GM18951 (cell line): Measurements from ENCODE around the gene INSYN1.
A peak's percentile ranks its signal among the peaks of the same experiment; 100 is the strongest.

Source experiments
- POLR2A ChIP-seq: IDR thresholded peaks from 4 replicates; pipeline ENCODE4 v1.6.1; 2011; ENCODE audit warnings: mild to moderate bottlenecking; ENCODE audit not compliant: insufficient read length, insufficient read depth; ENCODE audit errors: extremely low read depth
- in situ Hi-C: fragments of 300-500 bp; cut with MboI; formaldehyde crosslinking; loops from one replicate; pipeline ENCODE4 v1.12.0; 2022; ENCODE audit warnings: low sequenced_read_pairs, mixed read lengths, inconsistent platforms; ENCODE audit not compliant: unreplicated experiment

Gene INSYN1

DNA sequence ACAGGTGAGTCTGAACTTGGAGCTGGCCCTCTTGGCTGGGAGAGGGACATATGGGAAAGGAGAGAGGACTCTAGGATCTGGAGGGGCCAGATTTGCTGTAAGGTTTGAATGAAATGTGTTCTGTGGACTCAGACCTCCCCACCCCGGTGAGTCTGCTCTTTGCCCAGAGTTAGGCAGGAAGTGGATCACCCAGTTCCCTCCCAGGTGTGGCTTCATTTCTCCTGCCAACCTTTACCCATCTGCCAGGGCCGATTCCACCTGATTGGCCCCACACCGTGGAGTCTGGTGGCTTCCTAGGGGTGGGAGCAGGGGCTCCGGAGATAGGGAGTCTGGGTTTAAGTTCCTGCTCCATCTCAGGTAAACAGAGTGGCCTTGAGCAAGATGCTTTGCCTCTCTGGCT is 43.5 kb downstream of the INSYN1 start:
- in situ Hi-C loops: loop anchor here (25.0 kb wide), 1 partner anchor 422 kb away; no protein-coding TSS in a partner anchor
- no peak for TF ChIP-seq POLR2A

DNA sequence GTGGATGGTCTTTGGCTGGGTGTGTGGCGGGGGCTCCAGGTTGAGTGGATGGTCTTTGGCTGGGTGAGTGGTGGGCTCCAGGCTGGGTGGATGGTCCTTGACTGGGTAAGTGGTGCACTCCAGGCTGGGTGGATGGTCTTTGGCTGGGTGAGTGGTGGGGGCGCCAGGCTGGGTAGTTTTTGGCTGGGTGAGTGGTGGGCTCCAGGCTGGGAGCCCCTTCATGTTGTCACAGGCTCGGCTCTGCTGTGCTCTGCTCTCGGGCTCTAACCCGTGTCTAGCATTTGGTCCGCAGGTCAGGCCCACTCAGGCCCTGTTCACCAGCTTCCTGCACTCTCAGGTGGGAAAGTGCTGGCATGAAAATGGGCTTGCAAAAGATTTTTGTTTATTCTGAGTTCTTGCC is 43.9 kb downstream of the INSYN1 start:
- no peak for TF ChIP-seq POLR2A
- in situ Hi-C loops: loop anchor here (25.0 kb wide), 1 partner anchor 422 kb away; no protein-coding TSS in a partner anchor

DNA sequence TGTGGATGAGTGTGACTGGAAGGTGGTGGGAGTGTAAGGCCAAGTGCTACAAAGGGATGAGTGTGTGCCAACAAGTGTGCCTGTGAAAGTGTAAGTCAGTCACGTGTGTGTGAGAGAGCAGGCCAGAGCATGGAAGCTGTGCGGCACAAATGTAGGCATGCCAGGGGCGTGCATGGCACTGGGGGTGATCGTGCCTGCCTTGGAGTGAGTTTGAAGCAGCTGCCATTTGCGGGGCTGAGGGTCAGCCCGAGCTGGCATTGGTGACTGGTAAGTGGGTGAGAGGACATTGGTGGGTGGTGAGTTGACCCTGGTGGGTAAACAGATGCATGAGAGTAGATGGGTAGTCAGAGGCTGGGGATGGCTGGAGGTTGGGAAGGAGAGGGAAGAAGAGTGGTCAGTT is 44.5 kb downstream of the INSYN1 start:
- in situ Hi-C loops: loop anchor here (25.0 kb wide), 1 partner anchor 421 kb away; no protein-coding TSS in a partner anchor
- TF ChIP-seq POLR2A: no peak

DNA sequence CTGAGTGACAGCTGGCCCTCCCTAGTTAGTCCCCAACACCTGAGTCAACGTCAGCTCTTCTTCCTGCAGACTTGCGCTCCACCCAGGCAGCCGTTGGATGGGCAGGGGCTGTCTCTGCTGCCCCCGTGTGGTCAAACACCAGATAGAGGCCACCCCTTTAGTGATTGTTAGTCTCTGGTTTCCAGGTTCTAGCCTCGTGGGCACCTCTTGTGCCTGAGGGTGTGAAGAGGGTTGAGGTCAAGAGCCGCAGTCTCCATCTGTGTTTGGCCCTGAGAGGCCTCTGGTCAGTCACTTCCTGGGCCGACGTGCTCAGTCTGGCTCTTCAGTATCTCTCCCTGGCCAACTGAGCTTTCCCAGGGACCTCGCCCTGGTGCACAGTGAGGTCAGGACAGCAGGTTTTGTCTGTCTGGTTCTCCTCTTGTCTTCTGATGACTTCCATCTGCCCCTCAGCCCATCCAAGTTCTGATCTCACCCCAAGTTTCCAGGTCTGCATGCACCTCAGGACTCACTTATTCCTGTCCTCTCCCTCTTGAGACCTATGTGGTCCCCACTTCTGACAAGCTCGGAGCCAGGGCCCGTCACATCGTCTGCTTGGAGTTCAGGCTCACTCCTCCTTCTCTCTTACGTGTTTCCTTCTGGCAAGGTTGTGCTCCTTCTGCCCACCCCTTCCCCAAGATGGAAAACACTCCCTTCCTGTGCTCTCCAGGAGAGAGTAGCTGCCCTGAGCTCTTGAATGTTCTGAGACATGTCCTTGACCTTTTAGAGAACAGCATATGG is 48.1 kb downstream of the INSYN1 start:
- in situ Hi-C loops: loop anchor here (25.0 kb wide), 1 partner anchor 418 kb away; no protein-coding TSS in a partner anchor
- no peak for TF ChIP-seq POLR2A

DNA sequence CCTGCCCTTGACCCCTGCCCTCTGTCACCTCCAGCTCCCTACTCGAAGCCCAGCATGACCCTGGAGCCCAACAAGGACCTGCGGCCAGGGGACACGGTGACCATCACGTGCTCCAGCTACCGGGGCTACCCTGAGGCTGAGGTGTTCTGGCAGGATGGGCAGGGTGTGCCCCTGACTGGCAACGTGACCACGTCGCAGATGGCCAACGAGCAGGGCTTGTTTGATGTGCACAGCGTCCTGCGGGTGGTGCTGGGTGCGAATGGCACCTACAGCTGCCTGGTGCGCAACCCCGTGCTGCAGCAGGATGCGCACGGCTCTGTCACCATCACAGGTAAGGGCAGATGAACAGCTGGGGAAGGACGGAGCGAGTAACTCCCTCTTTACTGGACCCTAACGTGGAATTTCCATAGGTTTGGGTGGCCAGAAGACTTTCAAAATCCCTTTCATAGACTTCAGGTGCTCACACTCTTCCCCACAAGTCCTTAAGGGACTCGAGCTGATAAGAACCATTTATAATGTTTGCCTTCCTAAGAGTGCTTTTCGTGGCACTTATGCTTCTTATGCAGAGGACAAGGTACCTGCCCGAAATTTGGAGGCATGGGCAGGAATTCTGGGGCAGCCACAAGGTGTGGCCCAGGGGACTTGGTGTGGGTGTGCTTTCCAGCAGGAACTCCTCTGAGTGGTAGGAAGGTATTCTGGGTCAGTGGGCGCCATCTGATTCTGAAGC is 48.8 kb downstream of the INSYN1 start:
- in situ Hi-C loops: loop anchor here (25.0 kb wide), 1 partner anchor 417 kb away; no protein-coding TSS in a partner anchor

DNA sequence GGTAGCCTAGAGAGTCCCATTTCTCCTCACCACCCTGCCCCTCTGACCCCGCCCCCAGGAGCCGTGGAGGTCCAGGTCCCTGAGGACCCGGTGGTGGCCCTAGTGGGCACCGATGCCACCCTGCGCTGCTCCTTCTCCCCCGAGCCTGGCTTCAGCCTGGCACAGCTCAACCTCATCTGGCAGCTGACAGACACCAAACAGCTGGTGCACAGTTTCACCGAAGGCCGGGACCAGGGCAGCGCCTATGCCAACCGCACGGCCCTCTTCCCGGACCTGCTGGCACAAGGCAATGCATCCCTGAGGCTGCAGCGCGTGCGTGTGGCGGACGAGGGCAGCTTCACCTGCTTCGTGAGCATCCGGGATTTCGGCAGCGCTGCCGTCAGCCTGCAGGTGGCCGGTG is 49.5 kb downstream of the INSYN1 start:
- in situ Hi-C loops: loop anchor here (25.0 kb wide), 1 partner anchor 416 kb away; no protein-coding TSS in a partner anchor

DNA sequence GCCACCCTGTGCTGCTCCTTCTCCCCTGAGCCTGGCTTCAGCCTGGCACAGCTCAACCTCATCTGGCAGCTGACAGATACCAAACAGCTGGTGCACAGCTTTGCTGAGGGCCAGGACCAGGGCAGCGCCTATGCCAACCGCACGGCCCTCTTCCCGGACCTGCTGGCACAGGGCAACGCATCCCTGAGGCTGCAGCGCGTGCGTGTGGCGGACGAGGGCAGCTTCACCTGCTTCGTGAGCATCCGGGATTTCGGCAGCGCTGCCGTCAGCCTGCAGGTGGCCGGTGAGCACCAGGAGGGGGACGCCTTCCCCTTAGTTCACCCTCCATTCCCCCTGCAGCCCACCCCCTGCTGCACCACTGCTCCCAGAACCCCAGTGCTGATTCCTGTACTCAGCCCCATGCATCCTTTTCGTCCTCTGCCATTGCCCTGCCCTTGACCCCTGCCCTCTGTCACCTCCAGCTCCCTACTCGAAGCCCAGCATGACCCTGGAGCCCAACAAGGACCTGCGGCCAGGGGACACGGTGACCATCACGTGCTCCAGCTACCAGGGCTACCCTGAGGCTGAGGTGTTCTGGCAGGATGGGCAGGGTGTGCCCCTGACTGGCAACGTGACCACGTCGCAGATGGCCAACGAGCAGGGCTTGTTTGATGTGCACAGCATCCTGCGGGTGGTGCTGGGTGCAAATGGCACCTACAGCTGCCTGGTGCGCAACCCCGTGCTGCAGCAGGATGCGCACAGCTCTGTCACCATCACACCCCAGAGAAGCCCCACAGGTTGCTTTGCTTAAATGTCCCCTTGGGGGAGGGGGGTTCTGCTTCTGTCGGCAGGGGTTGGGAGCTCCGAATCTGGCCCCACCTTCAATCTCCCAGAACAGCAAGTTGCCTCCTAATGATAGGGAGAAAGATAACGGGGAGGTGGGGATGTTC is 50.6 kb downstream of the INSYN1 start:
- in situ Hi-C loops: loop anchor here (25.0 kb wide), 1 partner anchor 415 kb away; no protein-coding TSS in a partner anchor

DNA sequence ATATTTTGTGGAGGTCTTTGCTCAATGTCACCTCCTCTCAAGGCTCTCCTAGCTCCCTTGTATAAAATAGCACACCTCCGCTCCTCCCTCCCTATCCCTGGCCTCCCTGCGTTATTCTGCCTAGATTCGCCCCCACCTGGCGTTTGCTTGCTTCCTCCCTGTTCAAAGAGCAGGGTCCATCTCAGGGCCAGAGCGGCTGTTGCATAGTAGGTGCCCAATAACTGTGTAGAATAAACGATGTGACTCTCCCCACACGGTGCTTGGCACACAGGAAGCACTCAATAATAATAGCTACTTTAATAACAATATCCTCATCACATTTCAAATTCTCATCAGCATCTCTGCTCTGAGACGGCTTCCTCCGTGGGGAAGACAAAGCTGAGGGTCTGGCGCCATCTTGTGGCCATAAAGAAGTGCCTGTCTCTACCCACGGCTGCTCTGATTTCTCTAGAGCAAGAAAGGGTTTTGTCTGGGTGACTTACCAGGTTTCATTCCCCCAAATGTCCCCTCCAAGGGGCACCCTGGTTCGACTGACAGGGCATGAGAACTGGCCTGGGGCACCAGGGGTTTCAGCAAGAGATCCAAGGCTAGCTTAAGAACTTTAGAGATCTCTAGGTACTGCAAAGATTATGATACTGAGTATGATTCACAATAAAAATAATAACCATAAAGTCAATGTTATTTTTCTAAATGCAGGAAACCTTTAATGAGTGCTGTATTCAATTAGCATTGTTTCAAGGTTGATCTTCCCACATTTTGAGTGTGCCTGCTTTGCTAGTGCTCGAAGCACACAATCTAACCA is 52.9 kb downstream of the INSYN1 start:
- in situ Hi-C loops: loop anchor here (25.0 kb wide), 1 partner anchor 413 kb away; no protein-coding TSS in a partner anchor
- TF ChIP-seq POLR2A: no peak

DNA sequence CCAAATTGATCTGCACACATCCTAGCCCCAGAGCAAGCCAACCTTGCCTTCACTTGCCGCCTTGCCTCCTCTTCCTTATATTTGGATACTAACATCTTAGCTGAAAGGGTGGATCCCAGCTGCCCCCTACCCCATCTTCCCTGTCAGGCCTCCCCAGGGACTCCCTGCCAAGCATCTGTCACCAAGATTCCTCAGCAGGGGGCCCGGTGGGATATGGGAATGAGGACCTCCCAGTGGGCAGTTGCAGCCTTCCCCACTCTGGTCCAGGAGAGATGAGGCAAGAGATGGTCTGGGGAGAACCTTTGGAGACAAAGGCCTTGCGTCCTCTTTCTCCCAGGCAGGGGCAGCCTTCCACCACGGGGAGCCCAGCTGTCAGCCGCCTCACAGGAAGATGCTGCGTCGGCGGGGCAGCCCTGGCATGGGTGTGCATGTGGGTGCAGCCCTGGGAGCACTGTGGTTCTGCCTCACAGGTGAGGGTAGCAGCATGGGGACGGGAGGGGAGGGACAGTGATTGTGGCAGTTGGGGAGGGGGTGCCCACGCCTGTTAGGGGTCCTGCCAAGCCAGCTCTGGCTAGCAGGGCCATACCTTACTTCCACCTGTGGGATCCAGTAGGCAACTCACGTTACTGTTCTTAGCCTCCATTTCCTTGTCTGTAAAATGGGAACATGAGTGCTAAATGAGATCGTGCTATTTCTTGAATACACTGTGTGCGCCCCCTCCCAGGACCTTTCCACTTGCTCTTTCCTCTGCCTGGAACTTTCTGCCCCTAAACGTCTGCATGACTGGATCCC is 53.7 kb downstream of the INSYN1 start:
- no peak for TF ChIP-seq POLR2A
- in situ Hi-C loops: loop anchor here (25.0 kb wide), 1 partner anchor 412 kb away; no protein-coding TSS in a partner anchor

DNA sequence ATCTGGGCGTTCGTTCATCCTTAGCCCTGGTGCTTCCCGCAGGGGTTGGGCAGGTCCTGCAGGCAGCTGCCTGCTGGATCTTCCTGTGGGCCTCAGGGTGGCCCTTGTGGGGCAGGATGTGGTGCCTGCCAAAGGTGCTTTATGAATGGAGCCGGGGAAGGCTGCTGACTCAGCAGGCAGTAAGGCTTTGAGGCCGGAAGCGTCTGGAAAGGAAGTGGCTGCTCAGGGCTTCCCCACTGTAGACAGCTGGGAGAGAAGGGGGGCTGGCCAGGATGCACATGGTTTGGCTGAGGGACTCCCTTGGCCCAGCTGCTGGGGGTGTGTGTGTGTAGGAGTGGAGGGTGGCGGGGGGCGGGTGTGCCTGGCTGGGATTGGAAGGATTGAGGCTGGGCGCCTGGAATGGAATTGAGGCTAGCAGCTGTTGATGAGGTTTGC is 56.1 kb downstream of the INSYN1 start:
- peak; percentile 26 for TF ChIP-seq POLR2A
- in situ Hi-C loops: no loop called here

DNA sequence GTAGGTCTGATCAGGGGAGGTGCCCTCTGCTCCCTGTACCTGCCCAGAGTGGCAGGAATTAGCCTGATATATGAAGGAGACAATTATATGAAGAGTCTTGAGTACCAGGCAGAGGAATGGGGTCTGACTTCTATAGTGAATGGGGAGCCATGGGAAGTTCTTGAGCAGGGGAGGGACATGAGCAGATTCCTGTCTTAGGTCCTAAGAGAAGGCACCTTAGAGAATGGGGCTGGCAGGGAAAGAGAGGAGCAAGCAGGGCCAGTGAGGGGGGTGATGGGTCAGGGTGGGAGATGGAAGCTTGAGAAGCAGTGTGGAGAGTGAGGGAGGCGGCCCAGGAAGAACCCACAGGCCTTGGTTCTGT is 56.5 kb downstream of the INSYN1 start:
- in situ Hi-C loops: no loop called here
- no peak for TF ChIP-seq POLR2A
